Measurements from ENCODE around the gene KAT14.

- TF ChIP-seq, protein P1, sequence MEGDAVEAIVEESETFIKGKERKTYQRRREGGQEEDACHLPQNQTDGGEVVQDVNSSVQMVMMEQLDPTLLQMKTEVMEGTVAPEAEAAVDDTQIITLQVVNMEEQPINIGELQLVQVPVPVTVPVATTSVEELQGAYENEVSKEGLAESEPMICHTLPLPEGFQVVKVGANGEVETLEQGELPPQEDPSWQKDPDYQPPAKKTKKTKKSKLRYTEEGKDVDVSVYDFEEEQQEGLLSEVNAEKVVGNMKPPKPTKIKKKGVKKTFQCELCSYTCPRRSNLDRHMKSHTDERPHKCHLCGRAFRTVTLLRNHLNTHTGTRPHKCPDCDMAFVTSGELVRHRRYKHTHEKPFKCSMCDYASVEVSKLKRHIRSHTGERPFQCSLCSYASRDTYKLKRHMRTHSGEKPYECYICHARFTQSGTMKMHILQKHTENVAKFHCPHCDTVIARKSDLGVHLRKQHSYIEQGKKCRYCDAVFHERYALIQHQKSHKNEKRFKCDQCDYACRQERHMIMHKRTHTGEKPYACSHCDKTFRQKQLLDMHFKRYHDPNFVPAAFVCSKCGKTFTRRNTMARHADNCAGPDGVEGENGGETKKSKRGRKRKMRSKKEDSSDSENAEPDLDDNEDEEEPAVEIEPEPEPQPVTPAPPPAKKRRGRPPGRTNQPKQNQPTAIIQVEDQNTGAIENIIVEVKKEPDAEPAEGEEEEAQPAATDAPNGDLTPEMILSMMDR (IDR thresholded peaks at IDR 0.05; ENCODE audit: borderline replicate concordance, extremely low read depth, low read length, poor library complexity, severe bottlenecking) = no peak
- no peak for TF ChIP-seq EZH2 (IDR thresholded peaks at IDR 0.05; ENCODE audit: borderline replicate concordance, low read depth, low read length, severe bottlenecking)
Measured at GRCh38 chr20:18092890-18093289, 44.8 kb upstream of the KAT14 start.

All from DND-41 (cell line).